ENCODE results near the gene ELMO1.

DNA sequence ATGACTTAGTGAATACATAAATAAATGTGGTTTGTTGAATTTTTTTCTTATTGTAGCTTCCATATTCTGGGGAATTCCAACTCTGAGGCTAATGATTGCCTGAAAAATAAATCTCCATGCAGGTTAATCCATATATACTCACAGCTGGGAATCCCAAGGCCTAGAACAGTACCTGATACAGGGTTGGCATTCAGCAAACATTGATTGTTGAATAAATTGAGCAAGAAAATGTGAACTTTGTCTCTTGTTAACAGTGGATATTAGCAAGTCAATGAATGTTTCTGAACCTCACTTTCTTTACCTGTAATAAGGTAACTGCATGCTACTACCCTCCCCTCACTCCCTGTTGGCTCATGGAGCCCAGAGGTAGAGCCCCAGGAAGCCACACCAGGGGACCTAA, 470.8 kb downstream of the ELMO1 start:
- no peak for TF ChIP-seq CTCF (IDR thresholded peaks at IDR 0.05 in 8 of 11, conservative IDR thresholded peaks at IDR 0.05 in 3 of 11)
- no peak for TF ChIP-seq POLR2AphosphoS5 (IDR thresholded peaks at IDR 0.05)

Data from spleen (tissue), 7 donors.